IMR-90 (cell line): ENCODE data around the gene FLT4. TPM values are rescaled to one million over a fixed set of nuclear protein-coding genes. Genes with fewer than 3 reads are reported as not detected.

ENCODE experiments used
- ATAC-seq: fragments of 200-7000 bp; cut with Tn5 transposase; 2 replicates; pipeline ENCODE4 v1.9.1; 2020; ENCODE audit warnings: low read depth, mild to moderate bottlenecking, moderate library complexity
- BruUV-seq: library from RNA; stranded (reverse); fragments of 400-500 nt; replicated peaks from 2 replicates; lab custom pipeline; 2021; lab: Mats Ljungman, UMichigan
- CTCF ChIA-PET: fragments of 300-600 bp; formaldehyde crosslinking; extraction: SDS; loops from one replicate; lab custom pipeline; 2021; ENCODE audit warnings: antibody characterized with exemption; lab: Yijun Ruan, JAX
- POLR2A ChIA-PET: fragments of 300-600 bp; sonication (Branson Sonifier 250); formaldehyde crosslinking; loops from one replicate; lab custom pipeline; 2022; ENCODE audit warnings: antibody characterized with exemption; ENCODE audit not compliant: unreplicated experiment; lab: Charles Lee
- DNase-seq: peaks from one replicate; pipeline ENCODE4 v3.0.0; 2013
- H2AFZ ChIP-seq: replicated peaks from 2 replicates; pipeline ENCODE3; 2013; ENCODE audit warnings: low read length, mild to moderate bottlenecking; ENCODE audit not compliant: poor library complexity
- H2AK5ac ChIP-seq: 2 replicates; pipeline ENCODE4 v1.6.1; 2013; ENCODE audit warnings: low read depth, low read length, inconsistent platforms
- H2AK9ac ChIP-seq: replicated peaks from 2 replicates; pipeline ENCODE3; 2013; ENCODE audit warnings: mild to moderate bottlenecking, low read depth, low read length, moderate library complexity; ENCODE audit not compliant: poor library complexity
- H2BK120ac ChIP-seq: 2 replicates; pipeline ENCODE4 v1.6.1; 2013; ENCODE audit warnings: low read depth, low read length, inconsistent platforms
- H2BK15ac ChIP-seq: 3 replicates; pipeline ENCODE4 v1.6.1; 2013; ENCODE audit warnings: low read depth, low read length, inconsistent platforms
- H2BK20ac ChIP-seq: 2 replicates; pipeline ENCODE4 v1.6.1; 2013; ENCODE audit warnings: low read depth, mild to moderate bottlenecking, inconsistent platforms, low read length, moderate library complexity
- H2BK5ac ChIP-seq: 2 replicates; pipeline ENCODE4 v1.6.1; 2013; ENCODE audit warnings: mild to moderate bottlenecking, low read depth, low read length, inconsistent platforms; ENCODE audit not compliant: poor library complexity, severe bottlenecking
- H3K14ac ChIP-seq: replicated peaks from 2 replicates; pipeline ENCODE4 v1.6.1; 2013; ENCODE audit warnings: low read depth, low read length, inconsistent platforms
- H3K18ac ChIP-seq: 2 replicates; pipeline ENCODE4 v1.6.1; 2013; ENCODE audit warnings: low read depth, low read length, control low read depth
- H3K23ac ChIP-seq: 2 replicates; pipeline ENCODE4 v1.6.1; 2013; ENCODE audit warnings: low read depth, low read length, inconsistent platforms
- H3K27ac ChIP-seq: 2 replicates; pipeline ENCODE4 v1.5.1; 2013; ENCODE audit warnings: mild to moderate bottlenecking, control low read depth, low read length; ENCODE audit not compliant: insufficient read depth
- H3K27me3 ChIP-seq: 2 replicates; pipeline ENCODE4 v1.6.1; 2013; ENCODE audit warnings: low read length; ENCODE audit not compliant: control insufficient read depth, insufficient read depth
- H3K36me3 ChIP-seq: 2 replicates; pipeline ENCODE4 v1.6.1; 2013; ENCODE audit warnings: low read length, mixed read lengths; ENCODE audit not compliant: control insufficient read depth, insufficient read depth
- H3K4ac ChIP-seq: 2 replicates; pipeline ENCODE4 v1.6.1; 2013; ENCODE audit warnings: low read depth, low read length, inconsistent platforms
- H3K4me1 ChIP-seq: 2 replicates; pipeline ENCODE4 v1.6.1; 2013; ENCODE audit warnings: low read length, mixed read lengths; ENCODE audit not compliant: control insufficient read depth, insufficient read depth
- H3K4me2 ChIP-seq: 2 replicates; pipeline ENCODE4 v1.6.1; 2013; ENCODE audit warnings: low read depth, mild to moderate bottlenecking, control low read depth, low read length, moderate library complexity
- H3K4me3 ChIP-seq: 2 replicates; pipeline ENCODE4 v1.5.1; 2013; ENCODE audit warnings: low read depth, mild to moderate bottlenecking, control low read depth, low read length, moderate library complexity; ENCODE audit not compliant: insufficient read depth
- H3K56ac ChIP-seq: 2 replicates; pipeline ENCODE4 v1.6.1; 2013; ENCODE audit warnings: low read length, inconsistent platforms; ENCODE audit not compliant: insufficient read depth; ENCODE audit errors: extremely low read depth
- H3K79me1 ChIP-seq, 2 experiments: 2 replicates each; pipeline ENCODE4 v1.6.1; 2013; ENCODE audit warnings: low read length in 2 of 2, inconsistent platforms in 1 of 2, low read depth in 1 of 2
- H3K9ac ChIP-seq: 2 replicates; pipeline ENCODE4 v1.6.1; 2013; ENCODE audit warnings: low read depth, low read length, control low read depth
- H3K9me1 ChIP-seq: 2 replicates; pipeline ENCODE4 v1.6.1; 2013; ENCODE audit warnings: low read length, inconsistent platforms; ENCODE audit not compliant: insufficient read depth
- H3K9me3 ChIP-seq: 2 replicates; pipeline ENCODE4 v1.6.1; 2013; ENCODE audit warnings: low read length; ENCODE audit not compliant: control insufficient read depth, insufficient read depth
- H4K20me1 ChIP-seq: 2 replicates; pipeline ENCODE4 v1.6.1; 2013; ENCODE audit warnings: low read length, inconsistent platforms; ENCODE audit not compliant: insufficient read depth
- H4K5ac ChIP-seq: 2 replicates; pipeline ENCODE4 v1.6.1; 2013; ENCODE audit warnings: mild to moderate bottlenecking, low read depth, low read length, control low read depth
- H4K8ac ChIP-seq, 2 experiments: 2 replicates each; pipeline ENCODE4 v1.6.1; 2013; ENCODE audit warnings: low read depth in 2 of 2, low read length in 2 of 2, control low read depth in 1 of 2, inconsistent platforms in 1 of 2
- H4K91ac ChIP-seq: 2 replicates; pipeline ENCODE4 v1.6.1; 2013; ENCODE audit warnings: low read depth, low read length, inconsistent platforms; ENCODE audit not compliant: insufficient read depth
- BHLHE40 ChIP-seq: fragments of 150-350 bp; IDR thresholded peaks from 2 replicates; pipeline ENCODE4 v1.6.1; 2016; ENCODE audit warnings: mild to moderate bottlenecking, low read depth, low read length
- CEBPB ChIP-seq: IDR thresholded peaks from 2 replicates; pipeline ENCODE4 v1.6.1; 2012; ENCODE audit warnings: low read depth, low read length, improper control_type of control experiment
- CHD1 ChIP-seq: IDR thresholded peaks from 2 replicates; pipeline ENCODE4 v1.6.1; 2012; ENCODE audit warnings: low read depth, low read length, improper control_type of control experiment
- CTCF ChIP-seq: conservative IDR thresholded peaks from 2 replicates; pipeline ENCODE4 v1.5.1; 2012; ENCODE audit warnings: mild to moderate bottlenecking, low read depth, low read length, improper control_type of control experiment
- ELK1 ChIP-seq: fragments of 150-350 bp; IDR thresholded peaks from 2 replicates; pipeline ENCODE4 v1.6.1; 2016; ENCODE audit warnings: low read depth, mild to moderate bottlenecking, low read length, moderate library complexity, borderline replicate concordance
- FOS ChIP-seq: fragments of 150-350 bp; IDR thresholded peaks from 2 replicates; pipeline ENCODE4 v1.6.1; 2016; ENCODE audit warnings: low read depth, low read length
- MAFK ChIP-seq: IDR thresholded peaks from 2 replicates; pipeline ENCODE4 v1.6.1; 2012; ENCODE audit warnings: low read depth, low read length, improper control_type of control experiment
- MXI1 ChIP-seq: IDR thresholded peaks from 2 replicates; pipeline ENCODE4 v1.6.1; 2012; ENCODE audit warnings: low read depth, mild to moderate bottlenecking, low read length, moderate library complexity, borderline replicate concordance
- NFE2L2 ChIP-seq: fragments of 150-350 bp; IDR thresholded peaks from 2 replicates; pipeline ENCODE4 v1.6.1; 2016; ENCODE audit warnings: low read depth, mild to moderate bottlenecking, low read length
- POLR2A ChIP-seq: IDR thresholded peaks from 2 replicates; pipeline ENCODE4 v1.6.1; 2012; ENCODE audit warnings: mild to moderate bottlenecking, low read depth, low read length
- RAD21 ChIP-seq: IDR thresholded peaks from 2 replicates; pipeline ENCODE4 v1.6.1; 2012; ENCODE audit warnings: low read length, improper control_type of control experiment
- RCOR1 ChIP-seq: IDR thresholded peaks from 2 replicates; pipeline ENCODE4 v1.6.1; 2012; ENCODE audit warnings: mild to moderate bottlenecking, low read length, improper control_type of control experiment; ENCODE audit not compliant: insufficient replicate concordance
- RFX5 ChIP-seq: IDR thresholded peaks from 2 replicates; pipeline ENCODE4 v1.8.0; 2012; ENCODE audit warnings: low read depth, mild to moderate bottlenecking, low read length, moderate library complexity
- SMC3 ChIP-seq: fragments of 150-350 bp; IDR thresholded peaks from 2 replicates; pipeline ENCODE4 v1.6.1; 2016; ENCODE audit warnings: low read depth, mild to moderate bottlenecking, antibody characterized with exemption, low read length, moderate library complexity
- USF2 ChIP-seq: fragments of 150-350 bp; IDR thresholded peaks from 2 replicates; pipeline ENCODE4 v1.6.1; 2017; ENCODE audit warnings: mild to moderate bottlenecking, antibody characterized with exemption, low read length, low read depth
- WGBS, 2 experiments: methylation state at CpG; one replicate each; pipeline versions ENCODE4 v1.1.5 to v1.1.7; 2013; ENCODE audit warnings: missing lambda C conversion rate in 2 of 2; ENCODE audit not compliant: insufficient read length in 1 of 2; ENCODE audit errors: extremely low coverage in 2 of 2; 5-methylcytosine and 5-hydroxymethylcytosine counted together
- dilution Hi-C: fragments of 300-500 bp; cut with HindIII; formaldehyde crosslinking; loops from one replicate; pipeline ENCODE4 v1.14.3; 2018; ENCODE audit warnings: low sequenced_read_pairs; ENCODE audit not compliant: unreplicated experiment
- in situ Hi-C: fragments of 300-500 bp; cut with MboI; formaldehyde crosslinking; loops from 3 replicates; pipeline ENCODE4 v1.14.3; 2019; ENCODE audit warnings: low sequenced_read_pairs, inconsistent platforms, mixed read lengths
- intact Hi-C: fragments of 100-400 bp; cut with micrococcal nuclease; formaldehyde crosslinking; loops from 2 replicates; pipeline ENCODE4 v1.10.0; 2022
- polyA plus RNA-seq, 3 experiments: library from polyadenylated mRNA; depleted of rRNA; stranded (reverse); fragments of >200 nt; gene quantifications; 2 replicates each; pipeline ENCODE4 v1.2.3, GENCODE V29; 2012; ENCODE audit warnings: low replicate concordance in 1 of 3
- total RNA-seq: library from RNA; depleted of rRNA; stranded (reverse); fragments of >200 nt; gene quantifications from 2 replicates; pipeline ENCODE4 v1.2.3, GENCODE V29; 2012

FLT4 gene
- total and polyA plus RNA-seq, 2 of the 4 experiments (the other 2 are of a cell fraction) = under 0.01 to 0.07 TPM

- H2BK5ac ChIP-seq = no peak overlapping the region
- no peak overlapping the region for H4K91ac ChIP-seq
- no peaks in the 10 kb centered on the region for H3K79me1 ChIP-seq
- no peaks in the 10 kb centered on the region for H3K9me1 ChIP-seq
- ChIA-PET POLR2A (no interaction called here), CTCF (no interaction called here)
- in situ Hi-C loops = no loop called here
- H3K4ac ChIP-seq = no peak overlapping the region
- no peaks in the 10 kb centered on the region for H3K36me3 ChIP-seq
- peaks cover 2% of the 10 kb centered on the region; the same call in 1 of the 2 replicates for H3K27me3 ChIP-seq
- WGBS, 2 experiments = 84% methylated on average over 21 of the region's 44 CpGs; no CpG with 5 or more reads in 1 of the 2 experiments
- intact Hi-C loops = no loop called here
- H3K56ac ChIP-seq = no peak overlapping the region
- no peak overlapping the region for H3K4me2 ChIP-seq
- H2AFZ ChIP-seq = no peak overlapping the region
- no peak overlapping the region for H3K18ac ChIP-seq
- no peaks in the 10 kb centered on the region; the same call in 1 of the 2 replicates for H4K20me1 ChIP-seq
- no peak overlapping the region for H4K8ac ChIP-seq
- no peak overlapping the region for H2BK120ac ChIP-seq
- no peak overlapping the region for H3K23ac ChIP-seq
- no peak overlapping the region for H4K5ac ChIP-seq
- H2BK20ac ChIP-seq = no peak overlapping the region
- no peak overlapping the region for H3K27ac ChIP-seq
- H3K4me1 ChIP-seq = no peaks in the 10 kb centered on the region
- H2AK5ac ChIP-seq = no peak overlapping the region
- no TSS peak for BruUV-seq
- no peak for ATAC-seq
- dilution Hi-C loops = no loop called here
- no peak for DNase-seq
- H3K9me3 ChIP-seq = no peaks in the 10 kb centered on the region
- no peak overlapping the region for H2AK9ac ChIP-seq
- no peak overlapping the region for H3K4me3 ChIP-seq
- no peak overlapping the region for H3K14ac ChIP-seq
- H2BK15ac ChIP-seq = no peak overlapping the region
- no peak for TF ChIP-seq MAFK
- no peak for TF ChIP-seq MXI1
- TF ChIP-seq NFE2L2 = no peak
- no peak for TF ChIP-seq CTCF
- no peak for TF ChIP-seq SMC3
- no peak for TF ChIP-seq FOS
- no peak for TF ChIP-seq POLR2A
- TF ChIP-seq BHLHE40 = no peak
- no peak for TF ChIP-seq ELK1
- no peak for TF ChIP-seq RCOR1
- no peak for TF ChIP-seq CHD1
- TF ChIP-seq CEBPB = no peak
- TF ChIP-seq RFX5 = no peak
- TF ChIP-seq USF2 = no peak
- no peak for TF ChIP-seq RAD21
- no peak overlapping the region for H3K9ac ChIP-seq
These were observed 20.3 kb downstream of the FLT4 start for GRCh38 chr5:180628827-180629750.
